BLaER1 (cell line): ENCODE results near the gene EFTUD2.

Experiments
- H3K27ac ChIP-seq: shearing (Covaris generic); formaldehyde crosslinking; 2 replicates; pipeline ENCODE4 v1.8.1; 2022
- H3K27me3 ChIP-seq: shearing (Covaris generic); formaldehyde crosslinking; 2 replicates; pipeline ENCODE4 v1.8.1; 2022
- H3K36me3 ChIP-seq: shearing (Covaris generic); formaldehyde crosslinking; 2 replicates; pipeline ENCODE4 v1.8.1; 2022
- H3K4me1 ChIP-seq: shearing (Covaris generic); formaldehyde crosslinking; 2 replicates; pipeline ENCODE4 v1.8.1; 2022
- H3K4me2 ChIP-seq: shearing (Covaris generic); formaldehyde crosslinking; 2 replicates; pipeline ENCODE4 v1.8.1; 2022
- H3K4me3 ChIP-seq: shearing (Covaris generic); formaldehyde crosslinking; 2 replicates; pipeline ENCODE4 v1.8.1; 2022
- H3K9ac ChIP-seq: shearing (Covaris generic); formaldehyde crosslinking; 2 replicates; pipeline ENCODE4 v1.8.1; 2022
- H3K9me3 ChIP-seq: shearing (Covaris generic); formaldehyde crosslinking; 2 replicates; pipeline ENCODE4 v1.8.1; 2022
- H4K20me1 ChIP-seq: shearing (Covaris generic); formaldehyde crosslinking; 2 replicates; pipeline ENCODE4 v1.8.1; 2022
- Cebpa-rat ChIP-seq: shearing (Covaris generic); IDR thresholded peaks from 2 replicates; pipeline ENCODE4 v1.8.1; 2022

Gene EFTUD2

DNA sequence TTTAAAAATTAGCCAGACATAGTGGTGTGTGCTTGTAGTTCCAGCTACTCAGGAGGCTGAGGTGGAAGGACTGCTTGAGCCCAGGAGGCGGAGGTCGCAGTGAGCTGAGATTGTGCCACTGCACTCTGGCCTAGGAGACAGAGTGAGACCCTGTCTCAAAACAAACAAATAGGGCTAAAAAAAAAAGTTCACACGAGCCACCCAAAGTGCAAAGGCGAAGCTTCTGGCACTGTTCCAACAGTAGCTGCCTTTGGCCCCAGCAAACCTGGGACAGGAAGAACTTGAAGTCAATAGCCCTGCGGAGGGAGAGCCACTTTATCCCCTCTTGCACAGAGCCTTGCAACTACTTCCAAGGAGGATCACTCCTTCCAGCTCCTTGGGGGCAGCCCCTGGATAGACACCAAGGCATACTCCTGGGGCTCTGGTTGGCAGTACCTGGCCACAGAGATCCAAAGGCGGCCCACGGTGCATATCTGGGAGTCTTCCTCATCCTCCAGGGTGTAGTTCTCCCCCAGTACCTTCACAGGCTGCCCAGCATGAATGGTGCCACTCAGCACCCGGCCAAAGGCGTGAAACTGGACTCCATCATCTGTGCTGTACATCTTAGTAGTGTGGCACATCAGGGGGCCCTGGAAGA lies 36.8 kb downstream of the EFTUD2 start:
- Histone ChIP-seq H3K4me3 (no peak overlapping the region), H3K4me2 (no peak overlapping the region), H4K20me1 (no peaks in the 10 kb centered on the region), H3K27me3 (no peaks in the 10 kb centered on the region), H3K9me3 (no peaks in the 10 kb centered on the region), H3K4me1 (peaks cover 22% of the 10 kb centered on the region), H3K36me3 (peaks cover 94% of the 10 kb centered on the region), H3K9ac (no peak overlapping the region), H3K27ac (no peak overlapping the region)
- no peak for TF ChIP-seq Cebpa-rat

GRCh38 chr17:44859701-44860100 lies 39.5 kb downstream of the EFTUD2 start:
- no peak overlapping the region for H3K4me3 ChIP-seq
- no peaks in the 10 kb centered on the region for H3K9me3 ChIP-seq
- TF ChIP-seq Cebpa-rat: no peak
- H3K9ac ChIP-seq: no peak overlapping the region
- H3K36me3 ChIP-seq: peaks cover 85% of the 10 kb centered on the region
- H3K4me2 ChIP-seq: no peak overlapping the region
- H3K27ac ChIP-seq: no peak overlapping the region
- peaks cover 45% of the 10 kb centered on the region for H3K4me1 ChIP-seq
- H3K27me3 ChIP-seq: no peaks in the 10 kb centered on the region
- H4K20me1 ChIP-seq: no peaks in the 10 kb centered on the region

GRCh38 chr17:44854192-44854591 lies 45.1 kb downstream of the EFTUD2 start:
- TF ChIP-seq Cebpa-rat: no peak
- H3K9ac ChIP-seq: no peak overlapping the region
- H3K27me3 ChIP-seq: no peaks in the 10 kb centered on the region
- H3K4me1 ChIP-seq: peaks cover 100% of the 10 kb centered on the region
- H4K20me1 ChIP-seq: no peaks in the 10 kb centered on the region
- no peak overlapping the region for H3K4me3 ChIP-seq
- peak overlapping the region; percentile 54 for H3K27ac ChIP-seq
- H3K9me3 ChIP-seq: no peaks in the 10 kb centered on the region
- H3K4me2 ChIP-seq: peak overlapping the region; percentile 71; the same call in 1 of the 2 replicates
- peaks cover 70% of the 10 kb centered on the region for H3K36me3 ChIP-seq

DNA sequence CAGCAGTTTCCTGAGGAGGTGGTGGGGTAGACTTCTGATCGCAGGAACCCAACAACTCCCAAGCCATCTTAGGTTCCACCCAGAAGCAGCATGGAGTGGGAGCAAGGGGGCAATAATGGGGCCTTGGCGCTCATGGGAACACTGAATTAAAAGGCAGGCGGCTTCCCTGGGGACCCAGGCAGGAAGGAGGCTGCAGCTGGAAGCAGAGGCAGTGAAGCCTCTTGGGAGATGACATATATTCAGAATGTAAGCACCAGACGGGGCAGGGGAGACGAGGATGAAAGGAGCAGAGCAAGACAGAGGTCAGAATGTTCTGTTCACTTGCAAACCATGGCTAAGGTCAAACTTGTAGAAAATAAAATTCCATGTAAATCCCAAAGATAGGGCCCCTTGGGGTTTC lies 48.6 kb downstream of the EFTUD2 start:
- H3K4me3 ChIP-seq: peak overlapping the region; percentile 52
- H3K27ac ChIP-seq: peak overlapping the region; percentile 86
- TF ChIP-seq Cebpa-rat: no peak
- peak overlapping the region; percentile 92 for H3K4me2 ChIP-seq
- H4K20me1 ChIP-seq: no peaks in the 10 kb centered on the region
- H3K9me3 ChIP-seq: no peaks in the 10 kb centered on the region
- H3K9ac ChIP-seq: peak overlapping the region; percentile 68
- H3K36me3 ChIP-seq: peaks cover 58% of the 10 kb centered on the region
- peaks cover 99% of the 10 kb centered on the region for H3K4me1 ChIP-seq
- no peaks in the 10 kb centered on the region for H3K27me3 ChIP-seq

GRCh38 chr17:44850025-44850424 lies 49.2 kb downstream of the EFTUD2 start:
- no peaks in the 10 kb centered on the region for H3K9me3 ChIP-seq
- peaks cover 99% of the 10 kb centered on the region for H3K4me1 ChIP-seq
- H3K4me2 ChIP-seq: peak overlapping the region; percentile 92
- H3K27ac ChIP-seq: peak overlapping the region; percentile 86
- peak overlapping the region; percentile 52 for H3K4me3 ChIP-seq
- no peaks in the 10 kb centered on the region for H4K20me1 ChIP-seq
- peaks cover 53% of the 10 kb centered on the region for H3K36me3 ChIP-seq
- peak overlapping the region; percentile 68 for H3K9ac ChIP-seq
- no peaks in the 10 kb centered on the region for H3K27me3 ChIP-seq
- no peak for TF ChIP-seq Cebpa-rat

DNA sequence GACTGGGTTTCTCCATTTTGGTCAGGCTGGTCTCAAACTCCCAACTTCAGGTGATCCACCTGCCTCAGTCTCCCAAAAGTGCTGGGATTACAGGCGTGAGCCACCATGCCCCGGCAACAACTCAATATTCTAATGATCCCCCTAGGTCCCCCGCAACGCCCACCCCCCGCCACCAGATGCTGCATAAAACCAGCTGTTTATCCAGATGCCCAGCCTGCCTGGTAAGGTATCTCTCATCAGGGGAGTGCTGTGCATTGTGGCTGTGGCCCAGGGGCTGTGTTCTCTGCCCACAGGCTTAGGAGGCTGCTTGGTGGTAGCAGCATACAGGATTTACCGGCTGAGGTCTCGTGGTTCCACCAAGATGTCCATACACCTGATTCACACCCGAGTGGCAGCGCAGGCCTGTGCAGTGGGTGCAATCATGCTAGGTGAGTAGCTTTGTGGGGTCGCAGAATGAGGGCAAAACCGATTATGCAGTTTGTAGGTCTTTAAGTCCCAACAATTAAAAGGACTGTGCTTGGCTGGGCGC lies 50.2 kb downstream of the EFTUD2 start:
- TF ChIP-seq Cebpa-rat: no peak
- H3K4me3 ChIP-seq: peak overlapping the region; percentile 52
- H3K27me3 ChIP-seq: no peaks in the 10 kb centered on the region
- H3K9ac ChIP-seq: peak overlapping the region; percentile 68
- H4K20me1 ChIP-seq: no peaks in the 10 kb centered on the region
- H3K9me3 ChIP-seq: no peaks in the 10 kb centered on the region
- peaks cover 99% of the 10 kb centered on the region for H3K4me1 ChIP-seq
- peaks cover 43% of the 10 kb centered on the region for H3K36me3 ChIP-seq
- peak overlapping the region; percentile 86 for H3K27ac ChIP-seq
- H3K4me2 ChIP-seq: peak overlapping the region; percentile 92

DNA sequence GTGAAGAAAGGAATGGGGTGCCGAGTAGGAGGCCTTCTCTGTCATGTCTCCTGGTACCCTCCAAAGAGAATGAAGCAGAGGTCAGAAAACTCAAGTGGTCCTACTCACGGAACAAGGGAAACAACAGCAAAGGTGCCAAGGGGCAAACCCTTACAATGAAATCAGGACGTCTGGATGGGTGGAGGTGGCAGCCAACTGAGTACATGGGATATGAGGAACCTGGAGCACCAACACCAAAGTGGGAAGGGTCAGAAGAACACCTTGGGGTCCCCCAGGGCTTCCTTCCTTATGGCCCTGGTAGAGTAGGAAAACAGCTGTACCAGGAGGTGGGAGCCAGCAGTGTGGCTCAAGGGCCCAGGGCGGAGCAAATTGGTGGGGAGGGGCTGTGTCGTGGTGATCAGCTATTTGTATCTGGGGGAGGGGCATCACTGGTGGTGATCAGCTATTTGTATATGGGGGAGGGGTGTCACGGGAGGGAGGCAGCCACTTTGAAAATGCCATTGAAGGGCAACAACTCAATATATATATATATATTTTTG lies 50.9 kb downstream of the EFTUD2 start:
- H3K27me3 ChIP-seq: no peaks in the 10 kb centered on the region
- H3K4me3 ChIP-seq: no peak overlapping the region
- H3K9ac ChIP-seq: no peak overlapping the region
- H3K4me1 ChIP-seq: peaks cover 99% of the 10 kb centered on the region
- H3K9me3 ChIP-seq: no peaks in the 10 kb centered on the region
- no peak for TF ChIP-seq Cebpa-rat
- H4K20me1 ChIP-seq: no peaks in the 10 kb centered on the region
- peaks cover 36% of the 10 kb centered on the region for H3K36me3 ChIP-seq
- H3K27ac ChIP-seq: peak overlapping the region; percentile 86
- peak overlapping the region; percentile 92 for H3K4me2 ChIP-seq

DNA sequence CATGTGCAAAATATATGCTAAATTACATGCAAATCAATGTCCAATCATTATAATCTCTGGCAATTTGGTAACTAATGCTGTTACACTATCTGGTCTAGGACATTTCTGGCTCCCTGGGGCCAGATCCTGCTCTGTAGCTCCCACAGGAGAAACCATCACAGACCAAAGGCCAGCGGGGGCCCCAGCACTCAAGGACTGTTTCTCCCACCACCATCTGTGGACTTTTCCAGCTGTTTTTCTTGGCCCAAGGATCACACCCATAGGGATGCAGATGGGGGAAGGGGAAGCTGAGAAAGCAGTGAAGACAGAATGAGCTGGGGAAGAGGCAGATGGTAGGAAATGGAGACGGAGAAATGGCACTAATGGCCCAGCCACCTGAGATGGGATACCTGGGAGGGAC lies 51.7 kb downstream of the EFTUD2 start, which contains the start of gene HIGD1B:
TSS of gene HIGD1B (plus strand) at position 298 of the 400 bp plus-strand sequence. CDS start 270 bp downstream, outside the sequence.
- no peak for TF ChIP-seq Cebpa-rat
- peaks cover 29% of the 10 kb centered on the region for H3K36me3 ChIP-seq

GRCh38 chr17:44846206-44846605 lies 53.0 kb downstream of the EFTUD2 start:
- Histone ChIP-seq H3K36me3 (peaks cover 15% of the 10 kb centered on the region), H3K4me2 (no peak overlapping the region)
- TF ChIP-seq Cebpa-rat: no peak

More for the DNA sequence above, 51.7 kb downstream of the EFTUD2 start, which contains the start of gene HIGD1B:
- H3K27ac ChIP-seq: peak within 1 kb of the TSS; percentile 86
- H4K20me1 ChIP-seq: no peaks in the 10 kb centered on the region
- H3K4me3 ChIP-seq: no peak within 1 kb of the TSS
- H3K27me3 ChIP-seq: no peaks in the 10 kb centered on the region
- peak within 1 kb of the TSS; percentile 92 for H3K4me2 ChIP-seq
- H3K9ac ChIP-seq: no peak within 1 kb of the TSS
- peaks cover 99% of the 10 kb centered on the region for H3K4me1 ChIP-seq
- H3K9me3 ChIP-seq: no peaks in the 10 kb centered on the region

DNA sequence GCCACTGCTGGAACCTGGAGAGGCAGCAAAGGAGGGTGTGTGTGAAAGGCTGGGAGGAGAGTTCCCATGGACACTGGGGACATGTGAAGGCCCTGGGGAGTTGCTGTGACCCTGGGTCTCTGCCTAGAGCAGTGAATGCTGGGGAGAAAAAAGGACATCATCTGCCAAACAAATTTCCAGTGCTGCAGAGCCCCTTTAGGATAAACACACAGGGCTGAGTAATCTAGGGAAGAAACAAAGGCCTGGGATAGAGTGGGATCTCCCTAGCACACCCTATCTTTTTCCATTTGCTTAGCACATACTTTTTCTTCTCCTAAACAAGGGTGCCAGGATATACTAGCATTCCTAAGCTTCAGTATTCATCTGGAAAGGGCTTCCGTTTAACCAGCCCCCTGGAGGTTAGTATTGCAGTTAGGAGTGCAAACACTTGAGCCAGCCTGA lies 54.8 kb downstream of the EFTUD2 start:
- H3K4me2 ChIP-seq: peak overlapping the region; percentile 87
- H3K27me3 ChIP-seq: no peaks in the 10 kb centered on the region
- H3K9ac ChIP-seq: peak overlapping the region; percentile 55; the same call in 1 of the 2 replicates
- H3K4me1 ChIP-seq: peaks cover 99% of the 10 kb centered on the region
- TF ChIP-seq Cebpa-rat: no peak
- H3K27ac ChIP-seq: peak overlapping the region; percentile 67
- peaks cover 10% of the 10 kb centered on the region; the same call in 1 of the 2 replicates for H3K36me3 ChIP-seq
- no peaks in the 10 kb centered on the region for H3K9me3 ChIP-seq
- no peaks in the 10 kb centered on the region for H4K20me1 ChIP-seq
- H3K4me3 ChIP-seq: no peak overlapping the region

More at GRCh38 chr17:44846206-44846605, 53.0 kb downstream of the EFTUD2 start:
- no peaks in the 10 kb centered on the region for H4K20me1 ChIP-seq
- H3K27ac ChIP-seq: 0 out of 2 replicates have a peak overlapping the region, but pooled peaks have one; percentile 46
- H3K9me3 ChIP-seq: no peaks in the 10 kb centered on the region
- no peaks in the 10 kb centered on the region for H3K27me3 ChIP-seq
- peaks cover 99% of the 10 kb centered on the region for H3K4me1 ChIP-seq
- no peak overlapping the region for H3K9ac ChIP-seq
- no peak overlapping the region for H3K4me3 ChIP-seq
